ENCODE measurements around the gene ARHGAP42.

DNA sequence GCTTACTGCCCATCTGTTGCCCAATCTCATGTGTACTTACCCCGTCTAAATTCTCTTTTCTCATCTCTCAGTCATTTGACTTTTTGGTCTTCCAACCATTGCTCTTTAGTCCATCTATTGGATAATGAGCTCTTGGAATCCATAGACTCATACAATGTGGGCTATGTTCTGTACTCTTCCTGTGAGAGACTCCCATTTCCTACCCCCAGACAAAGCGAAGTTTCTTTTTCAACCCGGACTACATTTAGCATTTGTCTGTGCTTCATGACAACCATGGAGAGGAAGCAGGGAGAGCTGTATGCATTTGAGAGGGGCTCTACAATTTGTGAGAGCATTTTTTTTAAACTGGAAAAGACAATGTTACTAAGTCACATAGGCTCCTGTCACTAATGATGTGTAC, 4.0 kb upstream of the ARHGAP42 start:
- TF ChIP-seq, protein P1, sequence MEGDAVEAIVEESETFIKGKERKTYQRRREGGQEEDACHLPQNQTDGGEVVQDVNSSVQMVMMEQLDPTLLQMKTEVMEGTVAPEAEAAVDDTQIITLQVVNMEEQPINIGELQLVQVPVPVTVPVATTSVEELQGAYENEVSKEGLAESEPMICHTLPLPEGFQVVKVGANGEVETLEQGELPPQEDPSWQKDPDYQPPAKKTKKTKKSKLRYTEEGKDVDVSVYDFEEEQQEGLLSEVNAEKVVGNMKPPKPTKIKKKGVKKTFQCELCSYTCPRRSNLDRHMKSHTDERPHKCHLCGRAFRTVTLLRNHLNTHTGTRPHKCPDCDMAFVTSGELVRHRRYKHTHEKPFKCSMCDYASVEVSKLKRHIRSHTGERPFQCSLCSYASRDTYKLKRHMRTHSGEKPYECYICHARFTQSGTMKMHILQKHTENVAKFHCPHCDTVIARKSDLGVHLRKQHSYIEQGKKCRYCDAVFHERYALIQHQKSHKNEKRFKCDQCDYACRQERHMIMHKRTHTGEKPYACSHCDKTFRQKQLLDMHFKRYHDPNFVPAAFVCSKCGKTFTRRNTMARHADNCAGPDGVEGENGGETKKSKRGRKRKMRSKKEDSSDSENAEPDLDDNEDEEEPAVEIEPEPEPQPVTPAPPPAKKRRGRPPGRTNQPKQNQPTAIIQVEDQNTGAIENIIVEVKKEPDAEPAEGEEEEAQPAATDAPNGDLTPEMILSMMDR (IDR thresholded peaks at IDR 0.05), result no peak
- TF ChIP-seq, protein P2, sequence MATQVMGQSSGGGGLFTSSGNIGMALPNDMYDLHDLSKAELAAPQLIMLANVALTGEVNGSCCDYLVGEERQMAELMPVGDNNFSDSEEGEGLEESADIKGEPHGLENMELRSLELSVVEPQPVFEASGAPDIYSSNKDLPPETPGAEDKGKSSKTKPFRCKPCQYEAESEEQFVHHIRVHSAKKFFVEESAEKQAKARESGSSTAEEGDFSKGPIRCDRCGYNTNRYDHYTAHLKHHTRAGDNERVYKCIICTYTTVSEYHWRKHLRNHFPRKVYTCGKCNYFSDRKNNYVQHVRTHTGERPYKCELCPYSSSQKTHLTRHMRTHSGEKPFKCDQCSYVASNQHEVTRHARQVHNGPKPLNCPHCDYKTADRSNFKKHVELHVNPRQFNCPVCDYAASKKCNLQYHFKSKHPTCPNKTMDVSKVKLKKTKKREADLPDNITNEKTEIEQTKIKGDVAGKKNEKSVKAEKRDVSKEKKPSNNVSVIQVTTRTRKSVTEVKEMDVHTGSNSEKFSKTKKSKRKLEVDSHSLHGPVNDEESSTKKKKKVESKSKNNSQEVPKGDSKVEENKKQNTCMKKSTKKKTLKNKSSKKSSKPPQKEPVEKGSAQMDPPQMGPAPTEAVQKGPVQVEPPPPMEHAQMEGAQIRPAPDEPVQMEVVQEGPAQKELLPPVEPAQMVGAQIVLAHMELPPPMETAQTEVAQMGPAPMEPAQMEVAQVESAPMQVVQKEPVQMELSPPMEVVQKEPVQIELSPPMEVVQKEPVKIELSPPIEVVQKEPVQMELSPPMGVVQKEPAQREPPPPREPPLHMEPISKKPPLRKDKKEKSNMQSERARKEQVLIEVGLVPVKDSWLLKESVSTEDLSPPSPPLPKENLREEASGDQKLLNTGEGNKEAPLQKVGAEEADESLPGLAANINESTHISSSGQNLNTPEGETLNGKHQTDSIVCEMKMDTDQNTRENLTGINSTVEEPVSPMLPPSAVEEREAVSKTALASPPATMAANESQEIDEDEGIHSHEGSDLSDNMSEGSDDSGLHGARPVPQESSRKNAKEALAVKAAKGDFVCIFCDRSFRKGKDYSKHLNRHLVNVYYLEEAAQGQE (IDR thresholded peaks at IDR 0.05; ENCODE audit: insufficient read depth in 1 of 2, low read depth in 2 of 2, low read length in 1 of 2), result no peak

Data from Panc1 (cell line).